ENCODE results near the gene HIRIP3.
"Not testable (repeated sequence)": the region's sequence is repeated elsewhere in the genome, so short reads cannot be mapped to it uniquely, and the experiment has no call there.

Gene HIRIP3, protein sequence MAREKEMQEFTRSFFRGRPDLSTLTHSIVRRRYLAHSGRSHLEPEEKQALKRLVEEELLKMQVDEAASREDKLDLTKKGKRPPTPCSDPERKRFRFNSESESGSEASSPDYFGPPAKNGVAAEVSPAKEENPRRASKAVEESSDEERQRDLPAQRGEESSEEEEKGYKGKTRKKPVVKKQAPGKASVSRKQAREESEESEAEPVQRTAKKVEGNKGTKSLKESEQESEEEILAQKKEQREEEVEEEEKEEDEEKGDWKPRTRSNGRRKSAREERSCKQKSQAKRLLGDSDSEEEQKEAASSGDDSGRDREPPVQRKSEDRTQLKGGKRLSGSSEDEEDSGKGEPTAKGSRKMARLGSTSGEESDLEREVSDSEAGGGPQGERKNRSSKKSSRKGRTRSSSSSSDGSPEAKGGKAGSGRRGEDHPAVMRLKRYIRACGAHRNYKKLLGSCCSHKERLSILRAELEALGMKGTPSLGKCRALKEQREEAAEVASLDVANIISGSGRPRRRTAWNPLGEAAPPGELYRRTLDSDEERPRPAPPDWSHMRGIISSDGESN

DNA sequence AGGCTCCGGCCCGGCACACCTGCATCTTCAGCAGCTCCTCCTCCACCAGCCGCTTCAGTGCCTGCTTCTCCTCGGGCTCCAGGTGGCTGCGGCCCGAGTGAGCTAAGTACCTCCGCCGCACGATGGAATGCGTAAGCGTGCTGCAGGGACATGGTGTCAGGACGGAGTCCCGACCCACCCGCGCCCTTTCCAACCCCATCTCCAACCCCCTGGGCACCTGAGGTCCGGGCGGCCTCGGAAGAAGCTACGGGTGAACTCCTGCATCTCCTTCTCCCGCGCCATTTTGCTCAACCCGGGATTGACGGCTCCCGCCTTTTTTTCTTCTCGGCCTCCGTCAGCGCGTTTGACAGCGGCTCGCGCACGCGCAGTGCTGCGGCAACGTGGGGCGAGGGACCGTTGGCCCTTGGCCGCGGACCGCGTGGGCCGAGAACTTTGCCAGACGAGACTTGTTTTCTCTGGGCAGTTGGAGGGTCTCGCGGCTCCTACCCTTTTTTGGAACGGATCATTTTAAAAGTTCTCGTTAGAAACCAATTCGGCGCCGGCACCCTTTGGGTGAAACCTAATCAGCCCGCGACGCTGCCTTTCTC is at the start of gene HIRIP3:
HIRIP3 (minus strand) TSS at position 294 of the 587 bp plus-strand sequence; CDS start at position 282, 12 bp downstream.
- DNase-seq: peak; percentile 85

DNA sequence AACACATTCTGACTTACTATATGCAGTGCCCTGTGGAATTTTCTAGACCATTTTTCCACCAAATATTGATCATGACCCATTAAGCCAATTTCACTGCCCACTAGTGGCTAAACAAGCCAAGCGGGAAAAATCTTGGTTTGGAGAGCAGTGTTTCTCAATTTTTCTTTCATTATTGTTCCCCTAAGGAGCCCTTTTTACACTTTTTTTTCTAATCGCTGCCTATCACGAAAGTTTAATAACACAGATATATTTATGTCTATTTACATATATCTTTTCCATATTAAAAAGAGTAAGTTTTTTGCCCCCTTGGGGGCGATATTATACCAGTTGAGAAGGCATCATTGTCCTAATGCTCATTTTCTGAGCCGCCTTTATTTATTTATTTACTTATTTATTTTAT is 46.4 kb upstream of the HIRIP3 start:
- no peak for DNase-seq

DNA sequence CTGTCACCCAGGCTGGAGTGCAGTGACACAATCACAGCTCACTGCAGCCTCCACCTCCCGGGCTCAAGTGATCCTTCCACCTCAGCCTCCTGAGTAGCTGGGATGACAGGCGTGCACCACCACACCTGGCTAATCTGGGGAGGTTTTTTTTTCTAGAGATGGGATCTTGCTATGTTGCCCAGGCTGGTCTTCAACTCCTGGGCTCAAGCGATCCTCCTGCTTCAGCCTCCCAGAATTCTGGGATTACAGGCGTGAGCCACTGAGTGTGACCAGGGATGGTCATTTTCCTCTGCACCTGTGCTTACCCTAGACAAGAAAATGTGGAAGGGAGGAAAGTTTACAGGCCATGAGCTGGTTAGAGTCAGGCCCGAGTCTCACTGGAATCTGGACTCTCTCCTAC is 45.3 kb upstream of the HIRIP3 start:
- DNase-seq: not testable (repeated sequence)

DNA sequence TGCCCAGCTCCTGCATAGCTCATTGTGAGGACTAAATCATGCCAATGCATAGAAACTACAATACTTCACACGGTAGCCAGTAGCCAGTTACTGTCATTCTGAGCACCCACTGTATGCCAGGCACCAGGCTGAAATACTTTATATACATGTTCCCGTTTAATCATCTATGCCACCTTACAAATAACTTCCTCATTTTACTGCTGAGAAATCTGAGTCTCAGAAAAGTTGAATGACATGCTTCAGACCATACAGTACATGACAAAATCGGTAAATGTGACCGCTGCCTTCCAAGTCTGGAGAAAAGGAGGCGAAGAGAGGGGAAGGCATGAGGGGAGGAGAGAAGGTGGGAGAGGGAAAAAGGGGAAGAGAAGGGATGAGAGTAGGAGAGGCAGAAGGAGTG is 44.8 kb upstream of the HIRIP3 start:
- DNase-seq: no peak

DNA sequence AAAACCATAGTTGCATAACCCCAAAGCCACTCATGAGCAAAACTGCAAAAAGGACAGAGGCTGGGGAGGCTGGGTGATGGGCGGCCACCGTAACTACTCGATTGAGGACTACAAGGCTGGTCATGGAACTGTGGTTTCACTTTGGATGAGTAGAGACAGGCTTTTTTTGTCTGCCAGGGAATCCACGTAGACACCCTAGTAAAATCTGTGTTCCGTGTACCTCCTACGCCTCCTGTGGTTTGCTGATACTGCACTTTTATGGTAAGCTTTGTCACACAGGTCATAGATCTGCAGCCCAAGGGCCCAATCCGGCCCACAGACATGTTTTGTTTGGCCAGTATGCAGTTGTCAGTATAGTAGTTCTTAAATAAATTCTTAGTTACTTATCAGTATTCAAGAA is 37.9 kb upstream of the HIRIP3 start:
- DNase-seq: no peak

DNA sequence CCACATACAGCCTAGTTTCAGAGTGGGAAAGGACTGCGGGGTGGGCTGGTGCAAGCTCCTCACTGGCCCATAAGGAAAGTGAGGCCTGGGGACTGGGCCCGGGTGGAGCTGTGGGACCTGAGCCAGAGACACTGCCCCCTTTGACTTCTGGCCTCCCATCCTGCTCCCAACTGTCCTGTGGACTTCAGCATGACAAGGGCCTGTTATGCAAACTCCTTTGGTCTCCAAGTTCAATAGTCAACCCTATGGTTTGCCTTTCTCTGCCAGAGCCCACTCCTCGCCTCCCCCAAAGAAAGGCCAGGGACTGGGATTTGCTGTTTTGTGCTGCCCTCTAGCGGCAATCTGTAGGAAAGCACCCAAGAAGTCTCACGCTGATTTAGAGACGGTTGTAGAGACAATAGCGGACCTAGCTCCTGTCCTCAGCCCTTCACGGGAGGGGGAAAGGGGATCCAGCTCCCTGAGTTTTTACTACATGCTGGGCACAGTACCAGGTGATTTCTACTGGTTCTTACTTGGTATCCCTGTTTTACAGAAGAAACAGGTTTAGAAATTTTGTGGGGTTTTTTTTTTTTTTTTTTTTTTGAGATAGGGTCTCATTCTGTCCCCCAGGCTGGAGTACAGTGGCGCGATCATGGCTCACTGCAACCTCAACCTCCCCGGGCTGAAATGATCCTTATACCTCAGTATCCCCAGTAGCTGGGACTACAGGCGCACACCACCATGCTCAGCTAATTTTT is 36.8 kb upstream of the HIRIP3 start:
- peak; percentile 63 for DNase-seq

DNA sequence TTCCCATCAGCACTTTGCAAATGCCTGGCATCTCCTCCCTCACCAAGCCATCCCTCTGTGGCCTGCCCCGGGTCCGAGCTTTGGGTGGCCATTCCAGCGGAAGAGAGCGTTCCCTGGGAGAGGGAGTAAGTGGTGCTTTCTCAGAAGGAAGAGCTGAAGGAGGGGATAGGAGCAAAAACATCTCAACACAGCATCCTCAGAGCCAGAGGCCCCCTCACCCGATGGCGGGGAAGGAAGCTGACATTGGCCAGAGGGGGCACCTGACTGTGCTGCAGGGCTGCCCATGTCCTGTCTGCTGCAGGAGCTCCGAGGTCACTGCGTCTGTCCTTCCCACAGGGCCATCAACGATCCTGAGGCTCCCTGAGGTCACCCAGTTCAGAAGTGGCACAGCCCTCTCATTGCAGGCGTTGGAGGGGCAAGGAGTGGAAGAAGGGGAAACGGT is 36.1 kb upstream of the HIRIP3 start:
- DNase-seq: no peak

DNA sequence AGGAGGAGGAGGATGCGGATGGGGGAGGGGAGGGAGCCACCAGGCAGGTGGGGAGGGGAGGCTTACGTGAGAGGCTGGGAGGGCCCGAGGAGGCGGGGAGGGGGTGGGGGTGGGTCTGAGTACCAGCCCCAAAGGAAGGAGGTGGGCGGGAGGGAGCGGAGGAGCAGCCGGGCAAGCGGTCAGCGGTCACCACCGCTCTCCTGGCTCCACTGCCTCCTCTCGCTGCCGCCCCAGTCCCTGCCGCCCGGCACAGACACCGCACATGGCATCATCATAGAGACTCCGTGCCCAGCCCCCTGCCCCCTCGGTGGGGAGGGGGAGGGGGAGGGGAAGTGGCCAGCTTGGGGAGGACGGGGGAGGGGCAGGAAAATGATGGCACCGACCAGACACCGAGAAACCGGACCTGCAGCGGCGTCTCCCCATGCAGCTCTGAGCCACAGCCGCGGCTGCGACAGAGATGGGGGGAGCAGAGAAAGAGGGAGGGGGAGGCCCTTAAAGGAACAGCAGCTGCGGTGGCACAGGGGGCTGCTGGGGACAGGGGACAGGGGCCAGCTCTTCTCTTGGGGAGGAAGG is 35.5 kb upstream of the HIRIP3 start, which contains the start of gene TLCD3B:
TLCD3B (minus strand) TSS at position 431 of the 573 bp plus-strand sequence. CDS start 744 bp downstream, outside the sequence.
- no peak for DNase-seq

DNA sequence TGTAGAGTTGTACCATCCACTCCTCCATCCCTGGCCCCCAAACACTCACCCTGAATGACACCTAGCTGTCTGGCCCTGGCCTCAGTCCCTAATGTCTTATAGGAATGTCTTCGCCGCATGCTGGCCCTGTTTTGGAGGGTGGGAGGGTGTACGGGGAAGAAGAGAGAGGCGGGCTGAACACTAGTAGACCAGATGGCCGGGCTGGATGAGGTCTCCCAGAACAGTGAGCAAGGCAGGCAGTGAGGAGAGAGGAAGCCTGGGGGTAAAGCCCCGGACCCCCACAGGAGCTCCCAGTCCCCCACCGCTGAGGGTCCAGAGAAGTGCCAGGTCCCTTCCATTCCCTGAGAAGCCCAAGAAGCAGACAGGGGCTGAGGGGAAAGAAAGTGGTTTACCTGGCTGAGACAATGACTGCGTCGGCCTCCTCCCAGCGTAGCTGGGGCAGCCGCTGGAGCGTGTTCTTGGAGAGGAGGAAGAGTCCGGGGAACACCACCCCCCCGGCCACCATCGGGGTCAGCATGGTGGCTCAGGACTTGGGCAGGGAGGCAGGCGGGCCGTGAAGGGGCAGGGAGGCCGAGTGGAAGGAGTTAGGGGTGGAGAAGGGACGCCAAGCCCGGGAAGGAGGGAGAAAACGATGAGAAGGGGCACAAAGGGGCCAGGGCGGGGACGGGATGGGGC is 34.7 kb upstream of the HIRIP3 start:
- no peak for DNase-seq

DNA sequence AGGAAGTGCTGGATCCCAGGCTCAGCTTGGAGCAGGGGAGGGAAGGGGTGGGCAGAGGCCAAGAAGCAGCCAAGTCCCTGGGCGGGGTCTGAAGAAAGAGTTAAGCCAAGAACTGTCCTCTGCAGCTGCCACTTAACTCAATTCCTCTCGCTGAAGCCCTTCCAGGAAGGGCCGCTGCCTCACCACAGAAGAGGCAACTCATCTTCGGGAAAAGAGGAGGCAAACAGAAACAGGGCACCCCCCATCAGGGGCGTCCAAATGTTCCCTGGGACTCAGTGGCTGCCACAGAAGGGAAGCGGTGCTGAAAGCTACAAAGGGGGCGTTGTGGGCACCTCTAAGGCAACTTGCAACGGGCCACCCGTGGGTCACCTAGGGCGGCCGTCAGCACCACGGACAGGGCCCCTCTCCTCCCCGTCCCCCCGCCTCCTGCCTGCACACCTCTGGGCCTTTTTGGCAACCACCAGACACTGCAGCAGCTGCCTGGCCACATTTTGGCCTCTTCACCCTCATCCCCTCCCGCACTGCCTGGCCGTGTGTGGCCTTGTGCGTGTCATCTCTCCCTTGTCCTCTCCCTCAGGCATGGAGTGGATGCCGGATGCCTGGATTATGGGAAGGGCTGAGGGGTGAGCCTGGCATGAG is 33.1 kb upstream of the HIRIP3 start:
- DNase-seq: no peak

DNA sequence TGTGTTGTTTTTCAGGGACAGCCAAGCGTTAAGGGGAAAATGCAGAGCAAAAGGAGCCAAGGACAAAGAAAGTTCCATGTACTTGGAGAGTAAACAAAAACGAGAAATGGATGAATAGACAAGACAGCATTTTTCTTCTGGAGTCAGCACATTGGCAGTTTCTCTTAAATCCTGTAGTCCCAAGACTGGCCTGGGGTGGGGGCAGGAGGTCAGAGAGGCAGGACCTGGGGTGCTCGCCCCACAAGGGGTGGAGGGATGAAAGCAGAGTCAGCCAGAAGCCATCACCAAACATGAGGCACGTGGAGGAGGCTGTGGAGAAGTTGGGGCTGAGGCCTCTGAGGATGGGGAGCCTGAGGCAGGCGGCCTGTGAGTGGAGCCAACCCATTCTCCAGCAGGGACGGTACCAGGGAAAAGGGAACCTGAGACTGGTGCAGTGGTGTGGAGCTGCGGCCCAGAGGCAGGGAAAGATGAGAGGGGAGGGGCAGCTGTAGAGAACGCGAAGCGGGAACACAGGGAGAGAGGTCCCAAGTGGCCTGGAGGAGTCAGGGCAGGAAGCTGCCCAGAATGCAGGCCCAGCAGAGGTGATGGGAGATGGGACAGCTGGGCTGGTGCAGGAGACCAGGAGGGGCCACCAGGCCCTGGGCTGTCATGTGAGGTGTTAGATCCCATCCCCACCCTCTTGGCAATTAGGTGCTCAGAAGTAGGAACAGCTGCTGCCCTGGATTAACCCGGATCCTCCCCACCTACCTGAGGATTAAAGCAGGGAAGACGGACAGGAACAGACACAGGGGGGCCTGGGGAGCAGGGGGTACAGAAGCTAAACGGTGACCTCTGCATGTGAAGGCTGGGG is 32.4 kb upstream of the HIRIP3 start:
- no peak for DNase-seq

DNA sequence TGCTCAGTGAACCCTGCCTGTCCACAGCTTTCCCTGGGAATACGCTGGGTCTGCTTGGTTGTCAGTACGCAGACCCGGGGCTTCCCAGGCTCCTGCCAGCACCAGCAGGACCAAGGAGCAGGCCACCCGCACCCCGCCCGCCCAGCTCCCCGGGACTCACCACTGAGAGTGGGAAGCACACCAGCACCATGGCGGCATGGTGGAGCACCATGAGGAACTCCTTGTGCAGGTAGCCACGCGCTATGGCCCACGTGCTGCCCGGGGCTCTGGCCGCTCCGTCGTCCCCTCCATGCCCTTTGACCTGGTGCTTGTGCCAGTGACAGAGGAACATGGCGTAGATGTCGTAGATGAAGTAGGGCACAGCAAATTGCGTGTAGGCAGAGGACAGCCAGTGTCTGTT is 31.0 kb upstream of the HIRIP3 start:
- DNase-seq: no peak

DNA sequence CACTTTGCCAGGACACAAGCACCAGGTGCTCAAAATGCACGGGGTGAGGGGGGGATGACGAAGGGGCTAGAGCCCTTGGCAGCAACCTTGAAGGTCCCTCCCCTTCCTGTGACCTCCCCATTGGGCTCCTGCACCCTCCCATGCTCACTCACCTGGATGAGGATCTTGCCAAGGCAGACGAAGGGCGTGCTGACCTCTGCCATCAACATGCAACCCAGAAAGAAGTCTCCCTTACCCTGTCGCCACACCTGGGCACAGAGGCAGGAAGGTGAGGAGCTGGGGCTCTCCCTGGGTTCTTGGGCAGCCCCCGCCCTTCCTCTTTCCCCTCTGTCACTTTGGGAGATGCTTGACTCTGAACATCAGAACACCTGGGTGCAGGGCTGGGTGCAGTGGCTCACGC is 30.2 kb upstream of the HIRIP3 start:
- no peak for DNase-seq

DNA sequence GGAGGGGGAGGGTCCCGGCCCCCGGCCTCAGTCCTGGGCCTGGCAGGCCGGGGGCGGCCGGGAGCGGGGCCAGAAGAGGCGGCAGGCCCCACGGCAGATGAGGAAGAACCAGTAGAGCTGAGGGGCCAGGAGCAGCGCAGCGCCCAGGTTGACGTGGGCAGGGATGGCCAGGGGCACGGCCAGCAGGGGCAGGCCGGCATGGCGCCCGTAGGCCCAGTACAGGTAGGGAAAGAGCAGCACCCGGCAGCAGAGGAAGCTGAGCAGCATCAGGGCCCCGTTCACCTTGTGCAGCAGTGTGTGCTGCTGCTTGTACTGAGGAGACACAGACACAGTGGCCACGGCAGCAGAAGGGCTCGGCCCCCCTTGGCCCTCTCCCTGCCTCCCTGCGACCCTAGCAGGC is 29.7 kb upstream of the HIRIP3 start:
- no peak for DNase-seq

DNA sequence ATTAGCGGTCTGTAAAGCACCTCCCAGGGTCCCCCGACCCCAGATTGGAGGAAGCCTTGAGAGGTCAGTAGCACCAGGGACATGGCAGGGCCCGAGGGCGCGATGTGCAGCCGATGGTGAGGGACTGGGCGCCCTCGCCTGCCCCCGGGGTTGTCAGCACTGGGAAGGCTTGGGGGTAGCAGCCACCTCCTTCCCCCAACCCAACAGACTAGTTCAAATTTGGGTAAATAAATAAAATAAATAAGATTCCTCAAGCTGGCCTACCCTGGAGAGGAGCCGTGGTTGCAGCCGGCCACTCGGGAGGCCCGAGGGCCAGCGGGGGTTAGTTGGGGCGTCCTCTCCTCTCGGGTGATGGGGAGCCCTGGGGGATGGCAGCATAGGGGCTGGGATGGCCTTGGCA is 29.0 kb upstream of the HIRIP3 start:
- no peak for DNase-seq

DNA sequence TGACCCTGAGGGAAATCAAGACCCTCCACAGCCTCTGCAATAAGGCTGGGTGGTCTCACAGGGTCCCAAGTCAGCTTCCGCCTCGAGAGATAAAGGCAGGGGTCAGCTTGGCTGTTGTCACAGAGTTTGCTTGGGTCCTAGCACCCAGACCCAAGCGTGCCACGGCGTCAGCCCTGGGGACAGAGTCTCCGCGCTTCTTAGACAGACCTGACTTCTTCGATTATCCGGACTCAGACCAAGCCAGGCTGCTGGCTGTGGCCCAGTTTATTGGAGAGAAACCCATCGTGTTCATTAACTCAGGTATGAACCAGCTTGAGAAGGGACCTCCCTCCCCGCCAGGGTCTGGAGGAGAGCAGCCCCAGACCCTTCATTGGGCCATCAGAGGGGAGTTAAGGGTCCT is 28.2 kb upstream of the HIRIP3 start:
- no peak for DNase-seq

DNA sequence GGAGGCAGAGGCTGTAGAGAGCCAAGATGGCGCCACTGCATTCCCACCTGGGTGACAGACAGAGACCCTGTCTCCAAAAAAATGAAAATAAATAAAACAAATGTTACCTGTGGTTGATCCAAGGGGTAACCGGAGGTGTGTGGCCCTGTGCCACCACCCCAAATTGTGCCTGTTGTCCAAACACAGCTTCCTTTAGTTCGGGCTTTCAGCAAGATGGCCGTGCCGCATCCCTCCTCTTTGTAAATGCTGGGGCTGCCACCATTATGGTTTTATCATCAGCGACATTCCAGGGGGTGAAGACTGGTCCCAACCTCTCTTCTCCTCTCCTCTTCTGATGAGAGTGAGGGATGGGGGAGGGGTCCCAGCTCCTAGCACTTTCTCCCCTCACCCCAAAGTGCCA is 27.5 kb upstream of the HIRIP3 start, which contains the start of gene C16orf92:
C16orf92 (plus strand) TSS at position 312 of the 400 bp plus-strand sequence. CDS start 143 bp downstream, outside the sequence.
- DNase-seq: no peak

DNA sequence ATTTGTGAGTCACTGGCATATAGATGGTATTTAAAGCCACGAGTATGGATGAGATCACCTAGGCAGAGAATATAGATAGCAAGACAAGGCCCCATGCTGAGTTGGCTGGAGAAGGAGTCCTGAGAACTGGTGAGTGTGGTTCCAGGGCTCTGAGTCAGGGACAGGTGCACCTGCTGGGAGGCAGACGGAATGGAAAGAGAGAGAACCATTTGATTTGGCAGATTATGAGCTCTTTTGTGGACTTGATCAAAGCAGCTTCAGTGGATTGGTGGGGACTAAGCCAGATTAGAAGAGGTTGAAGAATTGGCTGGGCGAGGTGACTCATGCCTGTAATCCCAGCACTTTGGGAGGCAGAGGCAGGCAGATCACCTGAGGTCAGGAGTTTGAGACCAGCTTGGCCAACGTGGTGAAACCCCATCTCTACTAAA is 23.3 kb upstream of the HIRIP3 start:
- DNase-seq: no peak

DNA sequence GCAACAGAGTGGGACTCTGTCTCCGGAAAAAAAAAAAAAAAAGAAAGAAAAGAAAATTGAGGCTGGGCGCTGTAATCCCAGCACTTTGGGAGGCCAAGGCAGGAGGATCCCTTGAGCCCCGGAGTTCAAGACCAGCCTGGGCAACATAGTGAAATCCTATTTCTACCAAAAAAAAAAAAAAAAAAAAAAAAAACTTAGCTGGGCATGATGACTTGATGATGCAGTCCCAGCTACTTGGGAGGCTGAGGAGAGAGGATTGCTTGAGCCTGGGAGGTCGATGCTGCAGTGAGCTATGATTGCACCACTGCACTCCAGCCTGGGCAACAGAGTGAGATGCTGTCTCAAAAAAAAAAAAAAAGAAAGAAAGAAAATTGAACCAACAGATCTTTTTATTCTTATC is 22.5 kb upstream of the HIRIP3 start:
- DNase-seq: not testable (repeated sequence)

DNA sequence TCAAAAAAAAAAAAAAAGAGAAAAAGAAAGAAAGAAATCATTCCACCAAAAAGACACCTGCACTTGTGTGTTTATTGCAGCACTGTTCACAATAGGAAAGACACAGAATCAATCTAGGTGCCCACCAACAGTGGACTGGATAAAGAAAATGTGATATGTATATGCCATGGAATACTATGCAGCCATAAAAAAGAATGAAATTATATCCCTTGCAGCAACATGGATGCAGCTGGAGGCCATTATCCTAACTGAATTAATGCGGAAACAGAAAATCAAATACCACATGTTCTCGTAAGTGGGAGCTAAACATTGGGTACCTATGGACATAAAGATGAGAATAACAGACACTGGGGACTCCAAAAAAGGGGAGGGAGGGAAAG is 21.9 kb upstream of the HIRIP3 start:
- no peak for DNase-seq
